ENCODE results near the gene INF2. TPM values are rescaled to one million over a fixed set of nuclear protein-coding genes. Genes with fewer than 3 reads are reported as not detected.

Gene INF2
- total and polyA plus RNA-seq, 2 experiments from 2014 or later, result 14.1 to 62.4 TPM

DNA sequence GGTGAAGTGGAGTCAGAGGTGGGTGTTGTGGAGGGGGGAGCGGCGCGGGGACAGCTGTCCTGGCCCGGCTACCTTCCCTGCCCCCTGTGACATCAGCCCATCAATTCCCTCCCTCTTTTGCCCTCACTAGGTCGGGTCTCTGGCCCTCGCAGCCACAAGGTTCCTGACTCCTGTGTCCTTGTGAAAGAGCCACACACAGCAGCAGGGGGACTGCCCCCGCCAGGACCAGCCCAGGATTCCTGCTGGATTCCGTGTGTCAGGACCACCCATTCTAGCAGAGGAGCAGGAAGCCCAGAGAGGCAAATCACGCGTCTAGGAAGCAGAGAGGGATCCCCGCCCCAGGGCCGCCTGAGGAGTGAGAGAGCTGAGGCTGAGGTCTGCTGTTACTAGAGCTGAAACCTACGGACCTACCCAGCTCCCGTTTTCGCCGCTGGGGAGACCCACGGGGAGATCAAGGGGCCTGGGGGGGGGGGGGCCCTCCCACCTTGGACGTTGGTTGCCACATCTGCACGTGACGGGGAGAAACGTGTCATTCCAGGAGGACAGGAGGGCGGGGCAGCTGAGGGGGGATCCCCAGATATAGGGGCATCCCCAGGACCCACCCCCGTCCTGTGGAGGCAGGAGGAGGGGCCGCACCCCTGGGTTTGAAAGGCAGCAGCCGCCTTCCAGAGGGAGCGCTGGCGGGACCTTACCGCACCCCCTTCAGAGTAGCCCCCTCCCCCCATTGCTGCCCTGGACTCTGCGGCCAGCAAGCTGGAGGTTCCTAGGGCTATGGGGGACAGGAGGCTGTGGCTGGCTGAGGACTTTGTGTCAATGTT, 12.5 kb upstream of the INF2 start:
- no peaks in the 10 kb centered on the region for H3K9me3 ChIP-seq (ENCODE audit: low read depth)
- TF ChIP-seq, protein P1, sequence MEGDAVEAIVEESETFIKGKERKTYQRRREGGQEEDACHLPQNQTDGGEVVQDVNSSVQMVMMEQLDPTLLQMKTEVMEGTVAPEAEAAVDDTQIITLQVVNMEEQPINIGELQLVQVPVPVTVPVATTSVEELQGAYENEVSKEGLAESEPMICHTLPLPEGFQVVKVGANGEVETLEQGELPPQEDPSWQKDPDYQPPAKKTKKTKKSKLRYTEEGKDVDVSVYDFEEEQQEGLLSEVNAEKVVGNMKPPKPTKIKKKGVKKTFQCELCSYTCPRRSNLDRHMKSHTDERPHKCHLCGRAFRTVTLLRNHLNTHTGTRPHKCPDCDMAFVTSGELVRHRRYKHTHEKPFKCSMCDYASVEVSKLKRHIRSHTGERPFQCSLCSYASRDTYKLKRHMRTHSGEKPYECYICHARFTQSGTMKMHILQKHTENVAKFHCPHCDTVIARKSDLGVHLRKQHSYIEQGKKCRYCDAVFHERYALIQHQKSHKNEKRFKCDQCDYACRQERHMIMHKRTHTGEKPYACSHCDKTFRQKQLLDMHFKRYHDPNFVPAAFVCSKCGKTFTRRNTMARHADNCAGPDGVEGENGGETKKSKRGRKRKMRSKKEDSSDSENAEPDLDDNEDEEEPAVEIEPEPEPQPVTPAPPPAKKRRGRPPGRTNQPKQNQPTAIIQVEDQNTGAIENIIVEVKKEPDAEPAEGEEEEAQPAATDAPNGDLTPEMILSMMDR (IDR thresholded peaks at IDR 0.05; ENCODE audit: low read depth, low read length), result no peak
- peaks cover 38% of the 10 kb centered on the region for H3K4me1 ChIP-seq (ENCODE audit: low read depth)
- H3K27ac ChIP-seq, result peak overlapping the region; percentile 82
- DNase-seq (ENCODE audit: low read depth in 1 of 2, low spot score in 1 of 2), result peak in 1 of 2 donors; percentile 49
- H3K27me3 ChIP-seq, result no peaks in the 10 kb centered on the region
- no peaks in the 10 kb centered on the region for H3K36me3 ChIP-seq
- H3K4me3 ChIP-seq, result no peak overlapping the region

DNA sequence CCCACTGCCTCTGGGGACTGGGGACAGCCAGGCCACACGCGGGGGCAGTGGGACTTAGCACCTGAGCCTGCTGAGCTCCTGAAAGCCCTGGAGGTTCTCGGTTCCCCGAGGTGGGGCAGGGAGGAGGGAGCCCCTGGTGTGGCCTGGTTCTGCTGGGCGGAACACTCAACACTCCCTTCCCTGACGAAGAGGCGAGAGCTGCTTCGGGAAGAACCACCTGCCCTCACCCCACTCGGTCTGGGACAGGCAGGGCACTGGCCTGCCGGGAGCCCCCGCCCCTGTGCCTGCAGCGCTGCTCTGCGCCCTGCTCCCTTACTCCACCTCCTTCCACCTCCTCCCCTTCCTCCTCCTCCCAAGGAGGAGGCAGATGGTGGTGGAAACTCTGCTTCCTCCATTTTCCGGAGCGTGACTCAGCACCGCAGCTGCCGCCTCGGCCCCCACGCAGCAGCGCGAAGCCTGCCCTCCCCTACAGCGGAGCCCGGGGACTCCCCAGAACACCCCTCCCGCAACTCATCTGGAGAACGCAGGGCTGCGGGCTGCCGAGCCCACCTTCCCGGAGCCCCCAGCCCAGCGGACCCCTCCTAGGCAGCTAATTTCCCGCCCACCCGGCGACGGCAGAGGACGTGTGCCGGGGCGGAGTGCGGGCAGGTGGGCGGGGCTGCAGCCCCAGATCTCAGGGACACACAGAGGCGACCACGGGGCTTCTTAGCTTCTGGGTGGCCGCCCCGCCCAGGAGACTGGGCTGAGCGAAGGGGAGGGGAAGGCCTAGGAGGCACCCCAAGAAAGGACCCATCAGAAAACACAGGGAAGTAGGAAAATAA, 11.7 kb upstream of the INF2 start:
- H3K9me3 ChIP-seq (ENCODE audit: low read depth), result no peaks in the 10 kb centered on the region
- H3K27ac ChIP-seq, result peak overlapping the region; percentile 82
- TF ChIP-seq, protein P1 (IDR thresholded peaks at IDR 0.05; ENCODE audit: low read depth, low read length), result no peak

DNA sequence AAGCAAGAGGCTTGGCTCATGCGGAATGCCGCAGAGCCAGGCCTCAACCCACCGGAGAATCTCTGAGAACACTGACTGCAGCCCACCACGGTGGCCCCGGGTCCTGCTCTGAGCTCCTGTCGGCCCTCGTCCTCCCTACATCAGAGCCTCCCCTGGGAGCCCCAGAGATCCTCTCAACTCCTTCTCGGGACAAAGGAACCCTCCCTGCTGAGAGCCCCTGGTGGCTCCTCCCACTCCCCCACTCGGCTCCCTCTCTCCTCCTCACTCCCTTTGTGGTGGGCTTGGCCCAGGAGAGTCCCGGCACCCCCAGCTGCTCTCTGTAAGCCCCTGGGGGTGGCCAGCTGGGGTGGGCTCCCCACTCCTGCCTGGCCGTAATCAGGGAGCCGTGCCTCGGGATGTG, 11.1 kb upstream of the INF2 start:
- Histone ChIP-seq H3K27me3 (no peaks in the 10 kb centered on the region), H3K27ac (peak overlapping the region; percentile 82), H3K9me3 (ENCODE audit: low read depth) (no peaks in the 10 kb centered on the region), H3K4me1 (ENCODE audit: low read depth) (peaks cover 52% of the 10 kb centered on the region), H3K4me3 (peak overlapping the region; percentile 25), H3K36me3 (no peaks in the 10 kb centered on the region)
- peak; percentile 35 to 43 for DNase-seq (ENCODE audit: low read depth in 1 of 2, low spot score in 1 of 2)
- TF ChIP-seq, protein P1 (IDR thresholded peaks at IDR 0.05; ENCODE audit: low read depth, low read length), result no peak

More for the DNA sequence above, 11.7 kb upstream of the INF2 start:
- DNase-seq (ENCODE audit: low read depth in 1 of 2, low spot score in 1 of 2), result peak; percentile 55 to 86
- Histone ChIP-seq H3K4me1 (ENCODE audit: low read depth) (peaks cover 46% of the 10 kb centered on the region), H3K4me3 (peak overlapping the region; percentile 25), H3K36me3 (no peaks in the 10 kb centered on the region), H3K27me3 (no peaks in the 10 kb centered on the region)

DNA sequence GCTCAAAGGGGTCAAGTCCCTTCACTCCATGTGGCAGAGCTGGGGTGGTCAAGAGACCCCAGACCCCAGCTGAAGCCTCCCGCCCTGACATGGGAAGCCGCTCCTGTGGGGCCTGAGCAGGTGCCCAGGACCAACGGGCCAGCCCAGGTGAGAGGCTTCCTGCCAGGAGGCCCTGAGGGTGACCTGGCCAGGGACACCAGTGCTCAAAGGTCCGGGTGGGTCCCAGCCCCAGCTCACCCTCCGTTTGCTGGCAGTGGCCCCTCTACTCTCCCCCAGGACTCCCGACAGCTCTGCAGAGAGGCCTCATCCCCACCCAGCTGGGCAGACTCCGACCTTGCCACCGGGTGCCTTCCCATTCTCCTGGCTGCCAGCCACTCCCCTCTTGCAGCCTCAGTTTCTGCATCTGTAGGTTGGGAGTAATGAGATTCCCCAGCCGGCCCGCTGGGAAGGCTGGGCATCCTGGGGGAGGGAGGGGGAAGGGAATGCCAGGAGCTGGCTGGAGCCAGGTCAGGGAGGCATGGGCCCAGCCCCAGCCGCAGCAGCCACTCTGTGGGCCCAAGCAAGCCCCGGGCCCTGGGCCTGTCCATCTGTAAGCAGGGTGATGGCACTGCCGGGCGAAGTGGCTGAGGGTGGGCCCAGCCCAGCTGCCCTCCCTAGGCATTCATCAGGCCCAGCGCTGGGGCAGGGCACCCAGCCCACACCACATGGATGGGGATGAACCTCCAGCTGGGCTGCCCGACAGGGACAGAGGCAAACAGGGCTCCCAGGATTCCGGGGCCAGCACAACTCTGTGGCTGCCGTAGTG, 10.3 kb upstream of the INF2 start:
- no peak for DNase-seq (ENCODE audit: low read depth in 1 of 2, low spot score in 1 of 2)
- H3K27ac ChIP-seq, result peak overlapping the region; percentile 82
- peaks cover 52% of the 10 kb centered on the region for H3K4me1 ChIP-seq (ENCODE audit: low read depth)
- TF ChIP-seq, protein P1 (IDR thresholded peaks at IDR 0.05; ENCODE audit: low read depth, low read length), result no peak
- H3K4me3 ChIP-seq, result no peak overlapping the region
- no peaks in the 10 kb centered on the region for H3K36me3 ChIP-seq
- H3K27me3 ChIP-seq, result no peaks in the 10 kb centered on the region
- no peaks in the 10 kb centered on the region for H3K9me3 ChIP-seq (ENCODE audit: low read depth)
